HepG2 (cell line): ENCODE measurements around the gene DHRS1. TPM values are rescaled to one million over a fixed set of nuclear protein-coding genes. Genes with fewer than 3 reads are reported as not detected.

ENCODE experiments used
- CHCHD3 ChIP-seq: sonication (generic); formaldehyde crosslinking; IDR thresholded peaks from 2 replicates; pipeline ENCODE4 v1.8.0; 2022; ENCODE audit warnings: mild to moderate bottlenecking, missing genetic modification reagents, moderate library complexity
- IRX3 ChIP-seq: sonication (generic); formaldehyde crosslinking; IDR thresholded peaks from 2 replicates; pipeline ENCODE4 v1.8.1; 2023; ENCODE audit warnings: mild to moderate bottlenecking, low read depth, missing genetic modification reagents, borderline replicate concordance
- MTF1 ChIP-seq: sonication (generic); formaldehyde crosslinking; IDR thresholded peaks from 2 replicates; pipeline ENCODE4 v1.5.0; 2020; ENCODE audit warnings: missing genetic modification reagents
- RFXAP ChIP-seq: sonication (generic); formaldehyde crosslinking; IDR thresholded peaks from 2 replicates; pipeline ENCODE4 v1.4.0; 2020; ENCODE audit warnings: missing genetic modification reagents, borderline replicate concordance
- SNRNP70 ChIP-seq: fragments of 200-400 bp; formaldehyde crosslinking; IDR thresholded peaks from 2 replicates; pipeline ENCODE4 v1.6.1; 2017; ENCODE audit warnings: mild to moderate bottlenecking, low read depth, low read length, moderate library complexity
- TRIM24 ChIP-seq: sonication (generic); formaldehyde crosslinking; IDR thresholded peaks from 2 replicates; pipeline ENCODE4 v1.8.0; 2022; ENCODE audit warnings: mild to moderate bottlenecking, missing genetic modification reagents
- ZFP41 ChIP-seq: sonication (generic); formaldehyde crosslinking; IDR thresholded peaks from 2 replicates; pipeline ENCODE4 v1.4.0; 2020; ENCODE audit warnings: mild to moderate bottlenecking, missing genetic modification reagents, borderline replicate concordance
- ZNF282 ChIP-seq: fragments of 450-650 bp; IDR thresholded peaks from 2 replicates; pipeline ENCODE4 v1.6.1; 2018; ENCODE audit not compliant: partially characterized antibody
- ZNF441 ChIP-seq: sonication (generic); formaldehyde crosslinking; IDR thresholded peaks from 2 replicates; pipeline ENCODE4 v1.7.0; 2021; ENCODE audit warnings: missing genetic modification reagents, borderline replicate concordance
- ZNF572 ChIP-seq: sonication (generic); formaldehyde crosslinking; IDR thresholded peaks from 2 replicates; pipeline ENCODE4 v1.5.1; 2020; ENCODE audit warnings: mild to moderate bottlenecking, missing genetic modification reagents
- ZNF780A ChIP-seq: sonication (generic); formaldehyde crosslinking; IDR thresholded peaks from 2 replicates; pipeline ENCODE4 v1.8.0; 2022; ENCODE audit warnings: mild to moderate bottlenecking, missing genetic modification reagents, moderate library complexity
- polyA plus RNA-seq, 8 experiments: library from polyadenylated mRNA; depleted of rRNA in 3 of 8; stranded (reverse) in 7 of 8; unstranded in 1 of 8; fragments of >200 nt; fragmentation: Illumina TruSeq in 4 of 8; extraction: Trizol in 4 of 8; gene quantifications; 2 replicates each; pipeline versions ENCODE4 v1.2.1 to v1.2.3, GENCODE V29; 2011 to 2016; ENCODE audit warnings: low read depth in 4 of 8, missing spikeins in 1 of 8, mixed read lengths in 1 of 8; ENCODE audit not compliant: insufficient read depth in 1 of 8
- total RNA-seq, 5 experiments: library from RNA; depleted of rRNA; stranded (reverse); fragments of >200 nt; fragmentation: Illumina TruSeq; extraction: Trizol; gene quantifications; 2 replicates each; pipeline ENCODE4 v1.2.3, GENCODE V29; 2016; ENCODE audit warnings: low read depth in 1 of 5
- TF ChIP-seq, protein P1 (sequence below): sonication (generic); formaldehyde crosslinking; IDR thresholded peaks from 2 replicates; pipeline ENCODE4 v1.4.0; 2020; ENCODE audit warnings: mild to moderate bottlenecking, missing genetic modification reagents
- TF ChIP-seq, protein P2 (sequence below): sonication (generic); formaldehyde crosslinking; IDR thresholded peaks from 2 replicates; pipeline ENCODE4 v1.5.1; 2020; ENCODE audit warnings: missing genetic modification reagents, mild to moderate bottlenecking, borderline replicate concordance
- TF ChIP-seq, protein P3 (sequence below): sonication (generic); formaldehyde crosslinking; IDR thresholded peaks from 2 replicates; pipeline ENCODE4; 2020; ENCODE audit warnings: missing genetic modification reagents, mild to moderate bottlenecking, borderline replicate concordance
- TF ChIP-seq, protein P4 (sequence below), 2 experiments: sonication (generic) in 1 of 2; formaldehyde crosslinking in 1 of 2; IDR thresholded peaks; 2 replicates each; pipeline versions ENCODE4 v1.4.0 to v1.6.1; 2018 to 2020; ENCODE audit warnings: missing genetic modification reagents in 2 of 2, borderline replicate concordance in 1 of 2, low read depth in 1 of 2, mild to moderate bottlenecking in 1 of 2, missing biosample characterization in 1 of 2
- TF ChIP-seq, protein P5 (sequence below): sonication (generic); formaldehyde crosslinking; IDR thresholded peaks from 2 replicates; pipeline ENCODE4 v1.8.0; 2022; ENCODE audit warnings: mild to moderate bottlenecking, missing genetic modification reagents, borderline replicate concordance
- TF ChIP-seq, protein P6 (sequence below): sonication (generic); formaldehyde crosslinking; IDR thresholded peaks from 2 replicates; pipeline ENCODE4 v1.5.1; 2020; ENCODE audit warnings: missing genetic modification reagents, mild to moderate bottlenecking, borderline replicate concordance

The DHRS1 gene
- total and polyA plus RNA-seq, 2 of the 13 experiments (the other 11 are each of a cell fraction or from before 2014, with no cell fraction given), result 49.8 to 60.8 TPM

DNA sequence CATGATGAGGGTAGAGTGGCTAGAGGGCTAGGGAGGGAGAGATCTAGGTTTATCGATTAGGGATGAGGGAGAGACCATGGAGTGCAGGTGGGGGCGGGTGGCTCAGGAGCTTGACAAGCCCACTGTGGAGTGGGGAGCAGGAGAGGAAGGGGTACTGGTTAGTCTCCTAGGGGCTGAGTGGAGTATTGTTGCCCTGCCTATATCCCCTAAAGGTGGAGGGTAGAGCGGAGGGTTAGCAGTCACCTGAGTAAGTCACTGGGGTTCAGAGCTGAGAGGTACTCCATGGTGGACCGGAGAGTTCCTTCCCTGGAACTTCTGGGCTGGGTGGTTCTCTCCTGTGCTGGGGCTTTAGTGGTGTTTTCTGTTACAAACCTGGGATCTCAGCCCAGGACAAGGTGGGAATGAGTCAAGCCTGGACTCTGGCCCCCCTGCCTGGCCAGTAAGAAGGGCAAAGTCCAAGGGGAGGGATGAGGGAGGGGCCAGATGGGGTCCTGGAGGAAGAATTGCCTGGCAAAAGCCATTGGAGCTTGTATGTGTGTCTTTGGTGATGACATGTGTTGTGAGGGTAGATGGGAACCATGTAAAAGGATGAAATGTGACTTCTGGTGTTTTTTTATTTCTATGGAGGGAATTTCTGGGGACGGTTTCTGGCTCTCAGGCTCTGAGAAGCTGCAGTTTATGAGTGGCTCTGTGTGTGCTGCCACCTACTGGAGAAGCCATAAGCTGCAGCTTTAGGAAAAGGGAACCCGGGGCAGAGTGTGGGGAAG is 8.2 kb upstream of the DHRS1 start, which contains the start of gene CIDEB (continued):
- TF ChIP-seq, protein P1, sequence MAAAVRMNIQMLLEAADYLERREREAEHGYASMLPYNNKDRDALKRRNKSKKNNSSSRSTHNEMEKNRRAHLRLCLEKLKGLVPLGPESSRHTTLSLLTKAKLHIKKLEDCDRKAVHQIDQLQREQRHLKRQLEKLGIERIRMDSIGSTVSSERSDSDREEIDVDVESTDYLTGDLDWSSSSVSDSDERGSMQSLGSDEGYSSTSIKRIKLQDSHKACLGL (CRISPR knock-in tag), result peak; percentile 67
- TF ChIP-seq RFXAP (CRISPR knock-in tag), result peak; percentile 79; the same call in 1 of the 2 replicates
- TF ChIP-seq SNRNP70, result no peak
- TF ChIP-seq, protein P2, sequence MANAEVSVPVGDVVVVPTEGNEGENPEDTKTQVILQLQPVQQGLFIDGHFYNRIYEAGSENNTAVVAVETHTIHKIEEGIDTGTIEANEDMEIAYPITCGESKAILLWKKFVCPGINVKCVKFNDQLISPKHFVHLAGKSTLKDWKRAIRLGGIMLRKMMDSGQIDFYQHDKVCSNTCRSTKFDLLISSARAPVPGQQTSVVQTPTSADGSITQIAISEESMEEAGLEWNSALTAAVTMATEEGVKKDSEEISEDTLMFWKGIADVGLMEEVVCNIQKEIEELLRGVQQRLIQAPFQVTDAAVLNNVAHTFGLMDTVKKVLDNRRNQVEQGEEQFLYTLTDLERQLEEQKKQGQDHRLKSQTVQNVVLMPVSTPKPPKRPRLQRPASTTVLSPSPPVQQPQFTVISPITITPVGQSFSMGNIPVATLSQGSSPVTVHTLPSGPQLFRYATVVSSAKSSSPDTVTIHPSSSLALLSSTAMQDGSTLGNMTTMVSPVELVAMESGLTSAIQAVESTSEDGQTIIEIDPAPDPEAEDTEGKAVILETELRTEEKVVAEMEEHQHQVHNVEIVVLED (CRISPR knock-in tag), result no peak; the same call in 1 of the 2 replicates
- peak; percentile 86; the same call in 1 of the 2 replicates for TF ChIP-seq ZNF572 (CRISPR knock-in tag)
- TF ChIP-seq, protein P3, sequence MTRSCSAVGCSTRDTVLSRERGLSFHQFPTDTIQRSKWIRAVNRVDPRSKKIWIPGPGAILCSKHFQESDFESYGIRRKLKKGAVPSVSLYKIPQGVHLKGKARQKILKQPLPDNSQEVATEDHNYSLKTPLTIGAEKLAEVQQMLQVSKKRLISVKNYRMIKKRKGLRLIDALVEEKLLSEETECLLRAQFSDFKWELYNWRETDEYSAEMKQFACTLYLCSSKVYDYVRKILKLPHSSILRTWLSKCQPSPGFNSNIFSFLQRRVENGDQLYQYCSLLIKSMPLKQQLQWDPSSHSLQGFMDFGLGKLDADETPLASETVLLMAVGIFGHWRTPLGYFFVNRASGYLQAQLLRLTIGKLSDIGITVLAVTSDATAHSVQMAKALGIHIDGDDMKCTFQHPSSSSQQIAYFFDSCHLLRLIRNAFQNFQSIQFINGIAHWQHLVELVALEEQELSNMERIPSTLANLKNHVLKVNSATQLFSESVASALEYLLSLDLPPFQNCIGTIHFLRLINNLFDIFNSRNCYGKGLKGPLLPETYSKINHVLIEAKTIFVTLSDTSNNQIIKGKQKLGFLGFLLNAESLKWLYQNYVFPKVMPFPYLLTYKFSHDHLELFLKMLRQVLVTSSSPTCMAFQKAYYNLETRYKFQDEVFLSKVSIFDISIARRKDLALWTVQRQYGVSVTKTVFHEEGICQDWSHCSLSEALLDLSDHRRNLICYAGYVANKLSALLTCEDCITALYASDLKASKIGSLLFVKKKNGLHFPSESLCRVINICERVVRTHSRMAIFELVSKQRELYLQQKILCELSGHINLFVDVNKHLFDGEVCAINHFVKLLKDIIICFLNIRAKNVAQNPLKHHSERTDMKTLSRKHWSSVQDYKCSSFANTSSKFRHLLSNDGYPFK (CRISPR knock-in tag), result peak; percentile 91
- TF ChIP-seq, protein P4, sequence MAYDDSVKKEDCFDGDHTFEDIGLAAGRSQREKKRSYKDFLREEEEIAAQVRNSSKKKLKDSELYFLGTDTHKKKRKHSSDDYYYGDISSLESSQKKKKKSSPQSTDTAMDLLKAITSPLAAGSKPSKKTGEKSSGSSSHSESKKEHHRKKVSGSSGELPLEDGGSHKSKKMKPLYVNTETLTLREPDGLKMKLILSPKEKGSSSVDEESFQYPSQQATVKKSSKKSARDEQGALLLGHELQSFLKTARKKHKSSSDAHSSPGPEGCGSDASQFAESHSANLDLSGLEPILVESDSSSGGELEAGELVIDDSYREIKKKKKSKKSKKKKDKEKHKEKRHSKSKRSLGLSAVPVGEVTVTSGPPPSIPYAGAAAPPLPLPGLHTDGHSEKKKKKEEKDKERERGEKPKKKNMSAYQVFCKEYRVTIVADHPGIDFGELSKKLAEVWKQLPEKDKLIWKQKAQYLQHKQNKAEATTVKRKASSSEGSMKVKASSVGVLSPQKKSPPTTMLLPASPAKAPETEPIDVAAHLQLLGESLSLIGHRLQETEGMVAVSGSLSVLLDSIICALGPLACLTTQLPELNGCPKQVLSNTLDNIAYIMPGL (CRISPR knock-in tag; IDR thresholded peaks at IDR 0.05; ENCODE audit: borderline replicate concordance in 1 of 2, low read depth in 1 of 2), result peak; percentile 93 to 96
- TF ChIP-seq ZNF780A (CRISPR knock-in tag), result no peak
- TF ChIP-seq CHCHD3 (CRISPR knock-in tag), result 0 out of 2 replicates have a peak, but pooled peaks have one; percentile 60
- TF ChIP-seq IRX3 (CRISPR knock-in tag), result no peak
- TF ChIP-seq, protein P5, sequence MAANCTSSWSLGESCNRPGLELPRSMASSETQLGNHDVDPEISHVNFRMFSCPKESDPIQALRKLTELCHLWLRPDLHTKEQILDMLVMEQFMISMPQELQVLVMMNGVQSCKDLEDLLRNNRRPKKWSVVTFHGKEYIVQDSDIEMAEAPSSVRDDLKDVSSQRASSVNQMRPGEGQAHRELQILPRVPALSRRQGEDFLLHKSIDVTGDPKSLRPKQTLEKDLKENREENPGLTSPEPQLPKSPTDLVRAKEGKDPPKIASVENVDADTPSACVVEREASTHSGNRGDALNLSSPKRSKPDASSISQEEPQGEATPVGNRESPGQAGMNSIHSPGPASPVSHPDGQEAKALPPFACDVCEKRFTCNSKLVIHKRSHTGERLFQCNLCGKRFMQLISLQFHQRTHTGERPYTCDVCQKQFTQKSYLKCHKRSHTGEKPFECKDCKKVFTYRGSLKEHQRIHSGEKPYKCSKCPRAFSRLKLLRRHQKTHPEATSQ (CRISPR knock-in tag), result no peak; the same call in 1 of the 2 replicates
- no peak for TF ChIP-seq MTF1 (CRISPR knock-in tag)
- TF ChIP-seq ZFP41, result peak; percentile 89; the same call in 1 of the 2 replicates
- no peak for TF ChIP-seq ZNF282
- TF ChIP-seq, protein P6, sequence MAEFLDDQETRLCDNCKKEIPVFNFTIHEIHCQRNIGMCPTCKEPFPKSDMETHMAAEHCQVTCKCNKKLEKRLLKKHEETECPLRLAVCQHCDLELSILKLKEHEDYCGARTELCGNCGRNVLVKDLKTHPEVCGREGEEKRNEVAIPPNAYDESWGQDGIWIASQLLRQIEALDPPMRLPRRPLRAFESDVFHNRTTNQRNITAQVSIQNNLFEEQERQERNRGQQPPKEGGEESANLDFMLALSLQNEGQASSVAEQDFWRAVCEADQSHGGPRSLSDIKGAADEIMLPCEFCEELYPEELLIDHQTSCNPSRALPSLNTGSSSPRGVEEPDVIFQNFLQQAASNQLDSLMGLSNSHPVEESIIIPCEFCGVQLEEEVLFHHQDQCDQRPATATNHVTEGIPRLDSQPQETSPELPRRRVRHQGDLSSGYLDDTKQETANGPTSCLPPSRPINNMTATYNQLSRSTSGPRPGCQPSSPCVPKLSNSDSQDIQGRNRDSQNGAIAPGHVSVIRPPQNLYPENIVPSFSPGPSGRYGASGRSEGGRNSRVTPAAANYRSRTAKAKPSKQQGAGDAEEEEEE (CRISPR knock-in tag), result peak; percentile 48; the same call in 1 of the 2 replicates
- TF ChIP-seq TRIM24 (CRISPR knock-in tag), result no peak
- no peak; the same call in 1 of the 2 replicates for TF ChIP-seq ZNF441 (CRISPR knock-in tag)
